IMR-90 (cell line): ENCODE results near the gene CACNG8. TPM values are rescaled to one million over a fixed set of nuclear protein-coding genes. Genes with fewer than 3 reads are reported as not detected.

Experiments used
- ATAC-seq: fragments of 200-7000 bp; cut with Tn5 transposase; 2 replicates; pipeline ENCODE4 v1.9.1; 2020; ENCODE audit warnings: low read depth, mild to moderate bottlenecking, moderate library complexity
- BruUV-seq: library from RNA; stranded (reverse); fragments of 400-500 nt; replicated peaks from 2 replicates; lab custom pipeline; 2021; lab: Mats Ljungman, UMichigan
- CTCF ChIA-PET: fragments of 300-600 bp; formaldehyde crosslinking; extraction: SDS; loops from one replicate; lab custom pipeline; 2021; ENCODE audit warnings: antibody characterized with exemption; lab: Yijun Ruan, JAX
- POLR2A ChIA-PET: fragments of 300-600 bp; sonication (Branson Sonifier 250); formaldehyde crosslinking; loops from one replicate; lab custom pipeline; 2022; ENCODE audit warnings: antibody characterized with exemption; ENCODE audit not compliant: unreplicated experiment; lab: Charles Lee
- DNase-seq: peaks from one replicate; pipeline ENCODE4 v3.0.0; 2013
- H2AFZ ChIP-seq: replicated peaks from 2 replicates; pipeline ENCODE3; 2013; ENCODE audit warnings: low read length, mild to moderate bottlenecking; ENCODE audit not compliant: poor library complexity
- H2AK5ac ChIP-seq: 2 replicates; pipeline ENCODE4 v1.6.1; 2013; ENCODE audit warnings: low read depth, low read length, inconsistent platforms
- H2AK9ac ChIP-seq: replicated peaks from 2 replicates; pipeline ENCODE3; 2013; ENCODE audit warnings: mild to moderate bottlenecking, low read depth, low read length, moderate library complexity; ENCODE audit not compliant: poor library complexity
- H2BK120ac ChIP-seq: 2 replicates; pipeline ENCODE4 v1.6.1; 2013; ENCODE audit warnings: low read depth, low read length, inconsistent platforms
- H2BK15ac ChIP-seq: 3 replicates; pipeline ENCODE4 v1.6.1; 2013; ENCODE audit warnings: low read depth, low read length, inconsistent platforms
- H2BK20ac ChIP-seq: 2 replicates; pipeline ENCODE4 v1.6.1; 2013; ENCODE audit warnings: low read depth, mild to moderate bottlenecking, inconsistent platforms, low read length, moderate library complexity
- H2BK5ac ChIP-seq: 2 replicates; pipeline ENCODE4 v1.6.1; 2013; ENCODE audit warnings: mild to moderate bottlenecking, low read depth, low read length, inconsistent platforms; ENCODE audit not compliant: poor library complexity, severe bottlenecking
- H3K14ac ChIP-seq: replicated peaks from 2 replicates; pipeline ENCODE4 v1.6.1; 2013; ENCODE audit warnings: low read depth, low read length, inconsistent platforms
- H3K18ac ChIP-seq: 2 replicates; pipeline ENCODE4 v1.6.1; 2013; ENCODE audit warnings: low read depth, low read length, control low read depth
- H3K23ac ChIP-seq: 2 replicates; pipeline ENCODE4 v1.6.1; 2013; ENCODE audit warnings: low read depth, low read length, inconsistent platforms
- H3K27ac ChIP-seq: 2 replicates; pipeline ENCODE4 v1.5.1; 2013; ENCODE audit warnings: mild to moderate bottlenecking, control low read depth, low read length; ENCODE audit not compliant: insufficient read depth
- H3K27me3 ChIP-seq: 2 replicates; pipeline ENCODE4 v1.6.1; 2013; ENCODE audit warnings: low read length; ENCODE audit not compliant: control insufficient read depth, insufficient read depth
- H3K36me3 ChIP-seq: 2 replicates; pipeline ENCODE4 v1.6.1; 2013; ENCODE audit warnings: low read length, mixed read lengths; ENCODE audit not compliant: control insufficient read depth, insufficient read depth
- H3K4ac ChIP-seq: 2 replicates; pipeline ENCODE4 v1.6.1; 2013; ENCODE audit warnings: low read depth, low read length, inconsistent platforms
- H3K4me1 ChIP-seq: 2 replicates; pipeline ENCODE4 v1.6.1; 2013; ENCODE audit warnings: low read length, mixed read lengths; ENCODE audit not compliant: control insufficient read depth, insufficient read depth
- H3K4me2 ChIP-seq: 2 replicates; pipeline ENCODE4 v1.6.1; 2013; ENCODE audit warnings: low read depth, mild to moderate bottlenecking, control low read depth, low read length, moderate library complexity
- H3K4me3 ChIP-seq: 2 replicates; pipeline ENCODE4 v1.5.1; 2013; ENCODE audit warnings: low read depth, mild to moderate bottlenecking, control low read depth, low read length, moderate library complexity; ENCODE audit not compliant: insufficient read depth
- H3K56ac ChIP-seq: 2 replicates; pipeline ENCODE4 v1.6.1; 2013; ENCODE audit warnings: low read length, inconsistent platforms; ENCODE audit not compliant: insufficient read depth; ENCODE audit errors: extremely low read depth
- H3K79me1 ChIP-seq, 2 experiments: 2 replicates each; pipeline ENCODE4 v1.6.1; 2013; ENCODE audit warnings: low read length in 2 of 2, inconsistent platforms in 1 of 2, low read depth in 1 of 2
- H3K9ac ChIP-seq: 2 replicates; pipeline ENCODE4 v1.6.1; 2013; ENCODE audit warnings: low read depth, low read length, control low read depth
- H3K9me1 ChIP-seq: 2 replicates; pipeline ENCODE4 v1.6.1; 2013; ENCODE audit warnings: low read length, inconsistent platforms; ENCODE audit not compliant: insufficient read depth
- H3K9me3 ChIP-seq: 2 replicates; pipeline ENCODE4 v1.6.1; 2013; ENCODE audit warnings: low read length; ENCODE audit not compliant: control insufficient read depth, insufficient read depth
- H4K20me1 ChIP-seq: 2 replicates; pipeline ENCODE4 v1.6.1; 2013; ENCODE audit warnings: low read length, inconsistent platforms; ENCODE audit not compliant: insufficient read depth
- H4K5ac ChIP-seq: 2 replicates; pipeline ENCODE4 v1.6.1; 2013; ENCODE audit warnings: mild to moderate bottlenecking, low read depth, low read length, control low read depth
- H4K8ac ChIP-seq, 2 experiments: 2 replicates each; pipeline ENCODE4 v1.6.1; 2013; ENCODE audit warnings: low read depth in 2 of 2, low read length in 2 of 2, control low read depth in 1 of 2, inconsistent platforms in 1 of 2
- H4K91ac ChIP-seq: 2 replicates; pipeline ENCODE4 v1.6.1; 2013; ENCODE audit warnings: low read depth, low read length, inconsistent platforms; ENCODE audit not compliant: insufficient read depth
- BHLHE40 ChIP-seq: fragments of 150-350 bp; IDR thresholded peaks from 2 replicates; pipeline ENCODE4 v1.6.1; 2016; ENCODE audit warnings: mild to moderate bottlenecking, low read depth, low read length
- CEBPB ChIP-seq: IDR thresholded peaks from 2 replicates; pipeline ENCODE4 v1.6.1; 2012; ENCODE audit warnings: low read depth, low read length, improper control_type of control experiment
- CHD1 ChIP-seq: IDR thresholded peaks from 2 replicates; pipeline ENCODE4 v1.6.1; 2012; ENCODE audit warnings: low read depth, low read length, improper control_type of control experiment
- CTCF ChIP-seq: conservative IDR thresholded peaks from 2 replicates; pipeline ENCODE4 v1.5.1; 2012; ENCODE audit warnings: mild to moderate bottlenecking, low read depth, low read length, improper control_type of control experiment
- ELK1 ChIP-seq: fragments of 150-350 bp; IDR thresholded peaks from 2 replicates; pipeline ENCODE4 v1.6.1; 2016; ENCODE audit warnings: low read depth, mild to moderate bottlenecking, low read length, moderate library complexity, borderline replicate concordance
- FOS ChIP-seq: fragments of 150-350 bp; IDR thresholded peaks from 2 replicates; pipeline ENCODE4 v1.6.1; 2016; ENCODE audit warnings: low read depth, low read length
- MAFK ChIP-seq: IDR thresholded peaks from 2 replicates; pipeline ENCODE4 v1.6.1; 2012; ENCODE audit warnings: low read depth, low read length, improper control_type of control experiment
- MXI1 ChIP-seq: IDR thresholded peaks from 2 replicates; pipeline ENCODE4 v1.6.1; 2012; ENCODE audit warnings: low read depth, mild to moderate bottlenecking, low read length, moderate library complexity, borderline replicate concordance
- NFE2L2 ChIP-seq: fragments of 150-350 bp; IDR thresholded peaks from 2 replicates; pipeline ENCODE4 v1.6.1; 2016; ENCODE audit warnings: low read depth, mild to moderate bottlenecking, low read length
- RCOR1 ChIP-seq: IDR thresholded peaks from 2 replicates; pipeline ENCODE4 v1.6.1; 2012; ENCODE audit warnings: mild to moderate bottlenecking, low read length, improper control_type of control experiment; ENCODE audit not compliant: insufficient replicate concordance
- RFX5 ChIP-seq: IDR thresholded peaks from 2 replicates; pipeline ENCODE4 v1.8.0; 2012; ENCODE audit warnings: low read depth, mild to moderate bottlenecking, low read length, moderate library complexity
- SMC3 ChIP-seq: fragments of 150-350 bp; IDR thresholded peaks from 2 replicates; pipeline ENCODE4 v1.6.1; 2016; ENCODE audit warnings: low read depth, mild to moderate bottlenecking, antibody characterized with exemption, low read length, moderate library complexity
- USF2 ChIP-seq: fragments of 150-350 bp; IDR thresholded peaks from 2 replicates; pipeline ENCODE4 v1.6.1; 2017; ENCODE audit warnings: mild to moderate bottlenecking, antibody characterized with exemption, low read length, low read depth
- WGBS, 2 experiments: methylation state at CpG; one replicate each; pipeline versions ENCODE4 v1.1.5 to v1.1.7; 2013; ENCODE audit warnings: missing lambda C conversion rate in 2 of 2; ENCODE audit not compliant: insufficient read length in 1 of 2; ENCODE audit errors: extremely low coverage in 2 of 2; 5-methylcytosine and 5-hydroxymethylcytosine counted together
- dilution Hi-C: fragments of 300-500 bp; cut with HindIII; formaldehyde crosslinking; loops from one replicate; pipeline ENCODE4 v1.14.3; 2018; ENCODE audit warnings: low sequenced_read_pairs; ENCODE audit not compliant: unreplicated experiment
- in situ Hi-C: fragments of 300-500 bp; cut with MboI; formaldehyde crosslinking; loops from 3 replicates; pipeline ENCODE4 v1.14.3; 2019; ENCODE audit warnings: low sequenced_read_pairs, inconsistent platforms, mixed read lengths
- intact Hi-C: fragments of 100-400 bp; cut with micrococcal nuclease; formaldehyde crosslinking; loops from 2 replicates; pipeline ENCODE4 v1.10.0; 2022
- polyA plus RNA-seq, 3 experiments: library from polyadenylated mRNA; depleted of rRNA; stranded (reverse); fragments of >200 nt; gene quantifications; 2 replicates each; pipeline ENCODE4 v1.2.3, GENCODE V29; 2012; ENCODE audit warnings: low replicate concordance in 1 of 3
- total RNA-seq: library from RNA; depleted of rRNA; stranded (reverse); fragments of >200 nt; gene quantifications from 2 replicates; pipeline ENCODE4 v1.2.3, GENCODE V29; 2012

Gene CACNG8
- total and polyA plus RNA-seq, 2 of the 4 experiments (the other 2 are of a cell fraction): 0.15 TPM; not detected in 1

GRCh38 chr19:53992815-53993214 lies 30.1 kb downstream of the CACNG8 start:
- no peaks in the 10 kb centered on the region for H3K9me3 ChIP-seq
- H4K20me1 ChIP-seq: no peaks in the 10 kb centered on the region
- no peak overlapping the region for H3K4me3 ChIP-seq
- intact Hi-C loops (no loop called here), in situ Hi-C loops (no loop called here), dilution Hi-C loops (no loop called here)
- H3K9me1 ChIP-seq: no peaks in the 10 kb centered on the region
- peaks cover 30% of the 10 kb centered on the region; the same call in 1 of the 2 replicates for H3K27me3 ChIP-seq
- ATAC-seq: no peak
- no peak overlapping the region for H3K18ac ChIP-seq
- no peak overlapping the region for H3K4me2 ChIP-seq
- no peak for DNase-seq
- WGBS, 2 experiments: 22% methylated on average over 26 of the region's 43 CpGs; no CpG with 5 or more reads in 1 of the 2 experiments
- H3K36me3 ChIP-seq: no peaks in the 10 kb centered on the region
- H3K4ac ChIP-seq: no peak overlapping the region
- H4K8ac ChIP-seq: no peak overlapping the region
- no peak overlapping the region for H2AK9ac ChIP-seq
- H3K56ac ChIP-seq: no peak overlapping the region
- no peak overlapping the region for H3K14ac ChIP-seq
- no peak overlapping the region for H2BK20ac ChIP-seq
- POLR2A ChIA-PET: no interaction called here
- H4K5ac ChIP-seq: no peak overlapping the region
- no peak overlapping the region for H4K91ac ChIP-seq
- CTCF ChIA-PET: no interaction called here
- BruUV-seq: no TSS peak
- no peak overlapping the region for H2BK5ac ChIP-seq
- no peak overlapping the region for H2BK15ac ChIP-seq
- H3K9ac ChIP-seq: no peak overlapping the region
- no peak overlapping the region for H2AK5ac ChIP-seq
- H3K4me1 ChIP-seq: no peaks in the 10 kb centered on the region
- no peak overlapping the region for H3K27ac ChIP-seq
- H3K79me1 ChIP-seq: no peaks in the 10 kb centered on the region
- H3K23ac ChIP-seq: no peak overlapping the region
- TF ChIP-seq CTCF (no peak), FOS (no peak), ELK1 (no peak), USF2 (no peak), CEBPB (no peak), RFX5 (no peak), RCOR1 (no peak), MXI1 (no peak), CHD1 (no peak), NFE2L2 (no peak), SMC3 (no peak), BHLHE40 (no peak), MAFK (no peak)
- no peak overlapping the region for H2AFZ ChIP-seq
- H2BK120ac ChIP-seq: no peak overlapping the region
